A549 (cell line): ENCODE measurements around the gene BAG3. TPM values are rescaled to one million over a fixed set of nuclear protein-coding genes. Genes with fewer than 3 reads are reported as not detected.

Experiments used
- ATAC-seq, 2 experiments: fragments of 200-7000 bp in 1 of 2; fragments of >200 bp in 1 of 2; cut with Nextera tagmentation in 1 of 2; cut with Tn5 transposase in 1 of 2; 3 replicates each; pipeline versions ENCODE4 v1.8.0 to v1.9.1; 2018 to 2020; ENCODE audit warnings: mild to moderate bottlenecking in 1 of 2, moderate library complexity in 1 of 2
- CTCF ChIA-PET: fragments of 300-600 bp; sonication (Branson Sonifier 250); formaldehyde crosslinking; extraction: SDS; loops from one replicate; lab custom pipeline; 2021; ENCODE audit warnings: antibody characterized with exemption, inconsistent platforms; lab: Yijun Ruan, JAX
- POLR2A ChIA-PET: fragments of 350-600 bp; formaldehyde crosslinking; extraction: SDS; loops from one replicate; lab custom pipeline; 2021; ENCODE audit warnings: antibody characterized with exemption, inconsistent platforms; lab: Yijun Ruan, JAX
- DNase-seq, 2 experiments: peaks; one replicate each; pipeline versions ENCODE4 v3.0.0 to v3.0.0-alpha.2; 2011 to 2016; ENCODE audit warnings: low read depth in 1 of 2, low spot score in 1 of 2
- FAIRE-seq: peaks from 2 replicates; lab custom pipeline; 2011; peaks lifted over from hg19 to GRCh38; lab: Jason Lieb, UNC
- H3K27ac ChIP-seq, 2 experiments: fragments of >200 bp; sonication (Bioruptor Twin); formaldehyde crosslinking; 3 replicates each; pipeline ENCODE4 v1.5.1; 2016 to 2017
- H3K4me1 ChIP-seq: fragments of >200 bp; sonication (Bioruptor Twin); formaldehyde crosslinking; 3 replicates; pipeline ENCODE4 v1.6.1; 2016
- H3K4me2 ChIP-seq: fragments of >200 bp; sonication (Bioruptor Twin); formaldehyde crosslinking; 3 replicates; pipeline ENCODE4 v1.6.1; 2016
- H3K4me3 ChIP-seq: fragments of >200 bp; sonication (Bioruptor Twin); formaldehyde crosslinking; 3 replicates; pipeline ENCODE4 v1.5.1; 2016
- H3K9me3 ChIP-seq: fragments of >200 bp; sonication (Bioruptor Twin); formaldehyde crosslinking; 3 replicates; pipeline ENCODE4 v1.6.1; 2016
- CBX2 ChIP-seq: fragments of 200-600 bp; sonication (generic); IDR thresholded peaks from 2 replicates; pipeline ENCODE4 v1.6.1; 2016; ENCODE audit warnings: low read depth, mild to moderate bottlenecking, borderline replicate concordance
- CBX8 ChIP-seq: fragments of 200-600 bp; sonication (generic); IDR thresholded peaks from 2 replicates; pipeline ENCODE4 v1.6.1; 2016
- CEBPB ChIP-seq, 2 experiments: fragments of >200 bp in 1 of 2; sonication (Bioruptor Twin) in 1 of 2; formaldehyde crosslinking in 1 of 2; IDR thresholded peaks; 2 replicates each; pipeline ENCODE4 v1.6.1; 2012 to 2016
- E2F6 ChIP-seq: IDR thresholded peaks from 2 replicates; pipeline ENCODE4 v1.6.1; 2012; ENCODE audit warnings: low read depth, borderline replicate concordance
- ELK1 ChIP-seq: fragments of 150-350 bp; IDR thresholded peaks from 2 replicates; pipeline ENCODE4 v1.6.1; 2014; ENCODE audit warnings: low read depth, mild to moderate bottlenecking, low read length
- EP300 ChIP-seq, 2 experiments: fragments of >200 bp; sonication (Bioruptor Twin); formaldehyde crosslinking; IDR thresholded peaks; 2 replicates in 1 of 2; 3 replicates in 1 of 2; pipeline ENCODE4 v1.6.1; 2016 to 2017
- FOXS1 ChIP-seq: fragments of 250-450 bp; sonication (Bioruptor Pico); IDR thresholded peaks from 2 replicates; pipeline ENCODE4 v1.5.0; 2020; ENCODE audit warnings: mild to moderate bottlenecking, moderate library complexity
- GATA3 ChIP-seq: IDR thresholded peaks from 2 replicates; pipeline ENCODE4 v1.6.1; 2012; ENCODE audit warnings: borderline replicate concordance
- KDM5A ChIP-seq: fragments of 200-600 bp; sonication (generic); IDR thresholded peaks from 2 replicates; pipeline ENCODE4 v1.6.1; 2016; ENCODE audit warnings: antibody characterized with exemption, mild to moderate bottlenecking
- NFE2L2 ChIP-seq: fragments of 150-350 bp; conservative IDR thresholded peaks from 2 replicates; pipeline ENCODE4 v1.6.1; 2014; ENCODE audit warnings: low read length
- POLR2AphosphoS2 ChIP-seq: conservative IDR thresholded peaks from 2 replicates; pipeline ENCODE4 v1.6.1; 2012; ENCODE audit warnings: low read length, improper control_type of control experiment, inconsistent platforms
- RFX5 ChIP-seq: fragments of 450-650 bp; IDR thresholded peaks from 2 replicates; pipeline ENCODE4 v1.7.1; 2014; ENCODE audit warnings: antibody characterized with exemption, mild to moderate bottlenecking, moderate library complexity
- TFCP2L1 ChIP-seq: fragments of 250-450 bp; sonication (Bioruptor Pico); IDR thresholded peaks from 2 replicates; pipeline ENCODE4 v1.5.0; 2021; ENCODE audit warnings: mild to moderate bottlenecking
- WGBS: methylation state at CpG from one replicate; pipeline ENCODE4 v1.1.6; 2017; ENCODE audit errors: missing lambda C conversion rate; 5-methylcytosine and 5-hydroxymethylcytosine counted together
- polyA plus RNA-seq, 4 experiments: library from polyadenylated mRNA; depleted of rRNA in 3 of 4; stranded (reverse); fragments of >200 nt; fragmentation: RNase III in 1 of 4; extraction: RNeasy Plus Mini Kit Qiagen cat#74134 plus additional on column Dnase treatment in 1 of 4; gene quantifications; 2 replicates in 3 of 4; 3 replicates in 1 of 4; pipeline ENCODE4 v1.2.3, GENCODE V29; 2011 to 2017
- TF ChIP-seq, protein P1 (sequence below): fragments of 250-450 bp; sonication (Bioruptor Pico); IDR thresholded peaks from 2 replicates; pipeline ENCODE4 v1.5.0; 2020; ENCODE audit warnings: low read depth, mild to moderate bottlenecking, moderate library complexity
- TF ChIP-seq, protein P2 (sequence below): fragments of 200-600 bp; sonication (generic); IDR thresholded peaks from 2 replicates; pipeline ENCODE4 v1.6.1; 2016; ENCODE audit warnings: antibody characterized with exemption, mild to moderate bottlenecking, moderate library complexity

The BAG3 gene
- polyA plus RNA-seq, 2 of the 4 experiments (the other 2 are of a cell fraction): 10.7 to 58.4 TPM

DNA sequence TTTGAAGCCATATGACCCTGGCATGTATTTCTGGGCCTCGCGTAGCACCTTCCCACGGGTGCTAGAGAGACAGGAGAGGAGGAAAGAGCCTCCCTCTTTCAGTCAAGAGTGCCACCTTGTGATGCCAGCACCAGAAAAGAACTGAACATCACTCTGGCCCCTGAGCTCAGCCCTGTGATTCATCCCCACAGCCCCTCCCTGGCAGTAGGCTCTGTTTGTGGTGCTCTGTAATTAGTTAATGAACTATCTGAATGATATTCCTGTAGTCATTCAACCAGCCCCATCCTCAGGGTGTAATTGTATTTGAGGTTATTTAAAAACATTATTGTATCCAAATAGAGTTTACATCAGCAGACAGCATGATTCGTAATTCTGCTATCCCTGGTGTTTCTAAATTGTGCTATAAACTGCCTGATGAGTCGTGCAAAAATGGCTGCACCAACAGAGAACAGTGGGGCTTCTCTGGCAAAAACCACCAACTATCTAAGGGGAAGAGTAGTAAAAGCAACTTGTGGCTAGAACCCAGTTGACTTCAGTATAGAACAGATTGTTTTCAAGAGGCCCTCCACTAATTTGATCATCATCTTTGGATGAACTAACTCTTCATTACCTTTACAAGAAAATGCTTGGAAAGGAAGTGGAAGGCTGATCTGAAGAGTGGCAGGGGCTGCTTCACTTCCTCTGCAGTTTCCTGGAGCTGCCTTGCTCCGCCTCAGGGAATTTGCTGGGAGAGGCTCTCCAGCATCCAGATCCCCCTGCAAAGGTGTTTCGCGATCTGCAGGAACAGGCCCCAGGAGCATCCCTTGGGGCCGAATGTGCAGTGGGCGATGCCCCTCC, 30.7 kb upstream of the BAG3 start:
- 79% methylated on average over 10 of the region's 10 CpGs for WGBS
- no peak for DNase-seq
- peak overlapping the region; percentile 50 for H3K4me2 ChIP-seq

DNA sequence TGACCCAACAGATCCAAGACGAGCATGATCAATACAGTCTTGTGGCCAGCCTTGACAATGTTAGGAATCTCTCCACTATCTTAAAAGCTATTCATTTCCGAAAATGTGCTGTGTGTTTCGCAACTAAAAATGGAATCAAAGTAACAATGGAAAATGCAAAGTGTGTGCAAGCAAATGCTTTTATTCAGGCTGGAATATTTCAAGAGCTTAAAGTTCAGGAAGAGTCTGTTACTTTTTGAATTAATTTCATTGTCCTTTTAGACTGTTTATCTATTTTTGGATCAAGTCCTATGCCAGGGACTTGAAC, 30.1 kb upstream of the BAG3 start:
- POLR2A ChIA-PET: interaction anchor here (1.5 kb wide), 1 partner anchor 24 kb away, joined by 4 read pairs; the partner anchor contains the start of gene TIAL1
- FAIRE-seq (no peak), ATAC-seq (no peak)

More for the DNA sequence above, 30.7 kb upstream of the BAG3 start:
- no peak overlapping the region for H3K4me3 ChIP-seq
- FAIRE-seq: no peak
- ChIA-PET POLR2A (interaction anchor here (1.5 kb wide), 1 partner anchor 23 kb away, joined by 4 read pairs; the partner anchor contains the start of gene TIAL1), CTCF (interaction anchor here (0.5 to 5.8 kb wide), 8 partner anchors 11 to 224 kb away, joined by 3 to 35 read pairs (median 3); no protein-coding TSS in a partner anchor)
- H3K9me3 ChIP-seq: no peaks in the 10 kb centered on the region
- H3K4me1 ChIP-seq: peaks cover 10% of the 10 kb centered on the region
- TF ChIP-seq FOXS1 (CRISPR knock-in tag) (no peak), KDM5A (no peak), TFCP2L1 (no peak), E2F6 (no peak), POLR2AphosphoS2 (no peak), RFX5 (no peak), CBX2 (no peak), ELK1 (no peak), NFE2L2 (no peak), CBX8 (no peak), EP300 (IDR thresholded peaks at IDR 0.05) (no peak)
- TF ChIP-seq, protein P1, sequence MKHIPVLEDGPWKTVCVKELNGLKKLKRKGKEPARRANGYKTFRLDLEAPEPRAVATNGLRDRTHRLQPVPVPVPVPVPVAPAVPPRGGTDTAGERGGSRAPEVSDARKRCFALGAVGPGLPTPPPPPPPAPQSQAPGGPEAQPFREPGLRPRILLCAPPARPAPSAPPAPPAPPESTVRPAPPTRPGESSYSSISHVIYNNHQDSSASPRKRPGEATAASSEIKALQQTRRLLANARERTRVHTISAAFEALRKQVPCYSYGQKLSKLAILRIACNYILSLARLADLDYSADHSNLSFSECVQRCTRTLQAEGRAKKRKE (CRISPR knock-in tag): no peak
- TF ChIP-seq, all 56 proteins: peak for 0
- ATAC-seq: peak; percentile 71 to 79; a peak in 5 of 6 replicates
- peak overlapping the region in 1 of 2 experiments; percentile 12; a peak in 1 of 6 replicates for H3K27ac ChIP-seq

More for the DNA sequence above, 30.1 kb upstream of the BAG3 start:
- CTCF ChIA-PET: interaction anchor here (0.7 to 5.8 kb wide), 3 partner anchors 12 to 28 kb away, joined by 3 to 35 read pairs (median 7); no protein-coding TSS in a partner anchor
- Histone ChIP-seq H3K4me1 (peaks cover 10% of the 10 kb centered on the region), H3K4me3 (no peak overlapping the region), H3K9me3 (no peaks in the 10 kb centered on the region), H3K27ac (no peak overlapping the region), H3K4me2 (no peak overlapping the region; the same call in 2 of the 3 replicates)
- TF ChIP-seq GATA3 (no peak), CEBPB (IDR thresholded peaks at IDR 0.05) (peak in 1 of 2 experiments; percentile 39; a peak in 1 of 4 replicates)
- TF ChIP-seq, protein P2, sequence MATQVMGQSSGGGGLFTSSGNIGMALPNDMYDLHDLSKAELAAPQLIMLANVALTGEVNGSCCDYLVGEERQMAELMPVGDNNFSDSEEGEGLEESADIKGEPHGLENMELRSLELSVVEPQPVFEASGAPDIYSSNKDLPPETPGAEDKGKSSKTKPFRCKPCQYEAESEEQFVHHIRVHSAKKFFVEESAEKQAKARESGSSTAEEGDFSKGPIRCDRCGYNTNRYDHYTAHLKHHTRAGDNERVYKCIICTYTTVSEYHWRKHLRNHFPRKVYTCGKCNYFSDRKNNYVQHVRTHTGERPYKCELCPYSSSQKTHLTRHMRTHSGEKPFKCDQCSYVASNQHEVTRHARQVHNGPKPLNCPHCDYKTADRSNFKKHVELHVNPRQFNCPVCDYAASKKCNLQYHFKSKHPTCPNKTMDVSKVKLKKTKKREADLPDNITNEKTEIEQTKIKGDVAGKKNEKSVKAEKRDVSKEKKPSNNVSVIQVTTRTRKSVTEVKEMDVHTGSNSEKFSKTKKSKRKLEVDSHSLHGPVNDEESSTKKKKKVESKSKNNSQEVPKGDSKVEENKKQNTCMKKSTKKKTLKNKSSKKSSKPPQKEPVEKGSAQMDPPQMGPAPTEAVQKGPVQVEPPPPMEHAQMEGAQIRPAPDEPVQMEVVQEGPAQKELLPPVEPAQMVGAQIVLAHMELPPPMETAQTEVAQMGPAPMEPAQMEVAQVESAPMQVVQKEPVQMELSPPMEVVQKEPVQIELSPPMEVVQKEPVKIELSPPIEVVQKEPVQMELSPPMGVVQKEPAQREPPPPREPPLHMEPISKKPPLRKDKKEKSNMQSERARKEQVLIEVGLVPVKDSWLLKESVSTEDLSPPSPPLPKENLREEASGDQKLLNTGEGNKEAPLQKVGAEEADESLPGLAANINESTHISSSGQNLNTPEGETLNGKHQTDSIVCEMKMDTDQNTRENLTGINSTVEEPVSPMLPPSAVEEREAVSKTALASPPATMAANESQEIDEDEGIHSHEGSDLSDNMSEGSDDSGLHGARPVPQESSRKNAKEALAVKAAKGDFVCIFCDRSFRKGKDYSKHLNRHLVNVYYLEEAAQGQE: no peak
- WGBS: 83% methylated on average over 3 of the region's 3 CpGs
- no peak for DNase-seq
